ENCODE results near the gene MOB3C.

- TF ChIP-seq, protein P1, sequence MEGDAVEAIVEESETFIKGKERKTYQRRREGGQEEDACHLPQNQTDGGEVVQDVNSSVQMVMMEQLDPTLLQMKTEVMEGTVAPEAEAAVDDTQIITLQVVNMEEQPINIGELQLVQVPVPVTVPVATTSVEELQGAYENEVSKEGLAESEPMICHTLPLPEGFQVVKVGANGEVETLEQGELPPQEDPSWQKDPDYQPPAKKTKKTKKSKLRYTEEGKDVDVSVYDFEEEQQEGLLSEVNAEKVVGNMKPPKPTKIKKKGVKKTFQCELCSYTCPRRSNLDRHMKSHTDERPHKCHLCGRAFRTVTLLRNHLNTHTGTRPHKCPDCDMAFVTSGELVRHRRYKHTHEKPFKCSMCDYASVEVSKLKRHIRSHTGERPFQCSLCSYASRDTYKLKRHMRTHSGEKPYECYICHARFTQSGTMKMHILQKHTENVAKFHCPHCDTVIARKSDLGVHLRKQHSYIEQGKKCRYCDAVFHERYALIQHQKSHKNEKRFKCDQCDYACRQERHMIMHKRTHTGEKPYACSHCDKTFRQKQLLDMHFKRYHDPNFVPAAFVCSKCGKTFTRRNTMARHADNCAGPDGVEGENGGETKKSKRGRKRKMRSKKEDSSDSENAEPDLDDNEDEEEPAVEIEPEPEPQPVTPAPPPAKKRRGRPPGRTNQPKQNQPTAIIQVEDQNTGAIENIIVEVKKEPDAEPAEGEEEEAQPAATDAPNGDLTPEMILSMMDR (IDR thresholded peaks at IDR 0.05), result no peak
- TF ChIP-seq POLR2A (IDR thresholded peaks at IDR 0.05) (no peak), POLR2AphosphoS5 (IDR thresholded peaks at IDR 0.05; ENCODE audit: insufficient read depth in 1 of 2, low read depth in 1 of 2) (no peak)
These were observed 46.5 kb downstream of the MOB3C start for GRCh38 chr1:46569884-46570725.

All from vagina (tissue), 2 donors.